Measurements from ENCODE around the gene ANK3. TPM values are rescaled to one million over a fixed set of nuclear protein-coding genes. Genes with fewer than 3 reads are reported as not detected.

The ANK3 gene
- total RNA-seq, 4 donors from 2014 or later = 118 to 161 (median 151) TPM

GRCh38 chr10:60388709-60389301, 870 bp downstream of the ANK3 start:
- TF ChIP-seq POLR2A (IDR thresholded peaks at IDR 0.05) (no peak), CTCF (IDR thresholded peaks at IDR 0.05) (no peak)
- H3K4me1 ChIP-seq = no peaks in the 10 kb centered on the region
- H3K27me3 ChIP-seq = no peaks in the 10 kb centered on the region
- H3K36me3 ChIP-seq = no peaks in the 10 kb centered on the region
- H3K4me3 ChIP-seq = no peak overlapping the region
- DNase-seq = no peak
- no peak overlapping the region for H3K27ac ChIP-seq
- H3K9me3 ChIP-seq = no peaks in the 10 kb centered on the region

- TF ChIP-seq POLR2A (IDR thresholded peaks at IDR 0.05) (no peak), CTCF (IDR thresholded peaks at IDR 0.05) (no peak)
- H3K27ac ChIP-seq = no peak overlapping the region
These were observed 1.5 kb downstream of the ANK3 start for GRCh38 chr10:60388116-60388625.

GRCh38 chr10:60387531-60387930, 2.1 kb downstream of the ANK3 start:
- Histone ChIP-seq H3K36me3 (no peaks in the 10 kb centered on the region), H3K4me1 (no peaks in the 10 kb centered on the region), H3K27ac (no peak overlapping the region), H3K9me3 (no peaks in the 10 kb centered on the region), H3K4me3 (no peak overlapping the region), H3K27me3 (no peaks in the 10 kb centered on the region)
- DNase-seq = no peak
- no peak for TF ChIP-seq CTCF (IDR thresholded peaks at IDR 0.05)
- no peak for TF ChIP-seq POLR2A (IDR thresholded peaks at IDR 0.05)

More at GRCh38 chr10:60388116-60388625, 1.5 kb downstream of the ANK3 start:
- H3K27me3 ChIP-seq = no peaks in the 10 kb centered on the region
- no peak for DNase-seq
- no peaks in the 10 kb centered on the region for H3K4me1 ChIP-seq
- no peak overlapping the region for H3K4me3 ChIP-seq
- no peaks in the 10 kb centered on the region for H3K9me3 ChIP-seq
- H3K36me3 ChIP-seq = no peaks in the 10 kb centered on the region

GRCh38 chr10:60385399-60385738, 4.3 kb downstream of the ANK3 start:
- no peak for TF ChIP-seq POLR2A (IDR thresholded peaks at IDR 0.05)
- TF ChIP-seq CTCF (IDR thresholded peaks at IDR 0.05) = no peak
- H3K27me3 ChIP-seq = no peaks in the 10 kb centered on the region
- H3K27ac ChIP-seq = no peak overlapping the region

GRCh38 chr10:60384708-60385398, 4.8 kb downstream of the ANK3 start:
- DNase-seq = no peak
- Histone ChIP-seq H3K4me3 (no peak overlapping the region), H3K36me3 (no peaks in the 10 kb centered on the region), H3K27ac (no peak overlapping the region), H3K4me1 (no peaks in the 10 kb centered on the region), H3K27me3 (no peaks in the 10 kb centered on the region), H3K9me3 (no peaks in the 10 kb centered on the region)
- TF ChIP-seq POLR2A (IDR thresholded peaks at IDR 0.05) (no peak), CTCF (IDR thresholded peaks at IDR 0.05) (no peak)

More at GRCh38 chr10:60385399-60385738, 4.3 kb downstream of the ANK3 start:
- Histone ChIP-seq H3K36me3 (no peaks in the 10 kb centered on the region), H3K4me1 (no peaks in the 10 kb centered on the region), H3K9me3 (no peaks in the 10 kb centered on the region), H3K4me3 (no peak overlapping the region)
- DNase-seq = no peak
